ENCODE measurements around the gene APOL5. TPM values are rescaled to one million over a fixed set of nuclear protein-coding genes. Genes with fewer than 3 reads are reported as not detected.
A peak's percentile ranks its signal among the peaks of the same experiment; 100 is the strongest.

The APOL5 gene
- total RNA-seq, 1 experiment from 2014 or later: not detected

- peak; percentile 96 for DNase-seq (ENCODE audit: low read depth)
These were observed 24.8 kb downstream of the APOL5 start for GRCh38 chr22:35742342-35743100.

DNA sequence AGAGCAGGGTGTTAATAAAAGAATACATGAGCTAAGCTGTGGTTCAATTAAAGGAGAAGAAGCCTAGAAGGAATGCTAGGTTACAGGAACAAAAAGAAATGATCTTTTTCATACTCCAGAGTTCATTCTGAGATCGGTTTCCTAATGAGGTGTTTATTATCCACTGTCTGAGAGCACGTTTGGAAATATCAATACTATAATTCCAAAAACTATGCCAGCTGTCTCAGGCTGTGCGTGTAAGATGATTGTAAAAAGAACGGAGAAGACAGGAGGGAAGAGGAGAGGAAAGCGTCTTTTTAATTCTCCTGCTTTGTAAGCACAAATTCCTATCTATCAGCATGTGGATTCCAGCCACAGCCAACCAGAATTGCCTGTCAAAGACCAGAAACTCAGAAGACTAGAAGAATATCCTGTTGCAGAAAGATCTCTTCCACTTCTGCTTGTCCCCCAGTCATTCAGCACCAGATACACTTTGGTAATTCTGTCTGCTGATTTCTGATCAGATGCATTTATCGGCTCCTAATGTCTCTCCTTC is 25.7 kb downstream of the APOL5 start:
- DNase-seq (ENCODE audit: low read depth): no peak

- DNase-seq (ENCODE audit: low read depth): no peak
These were observed 28.6 kb downstream of the APOL5 start for GRCh38 chr22:35746248-35746647.

DNA sequence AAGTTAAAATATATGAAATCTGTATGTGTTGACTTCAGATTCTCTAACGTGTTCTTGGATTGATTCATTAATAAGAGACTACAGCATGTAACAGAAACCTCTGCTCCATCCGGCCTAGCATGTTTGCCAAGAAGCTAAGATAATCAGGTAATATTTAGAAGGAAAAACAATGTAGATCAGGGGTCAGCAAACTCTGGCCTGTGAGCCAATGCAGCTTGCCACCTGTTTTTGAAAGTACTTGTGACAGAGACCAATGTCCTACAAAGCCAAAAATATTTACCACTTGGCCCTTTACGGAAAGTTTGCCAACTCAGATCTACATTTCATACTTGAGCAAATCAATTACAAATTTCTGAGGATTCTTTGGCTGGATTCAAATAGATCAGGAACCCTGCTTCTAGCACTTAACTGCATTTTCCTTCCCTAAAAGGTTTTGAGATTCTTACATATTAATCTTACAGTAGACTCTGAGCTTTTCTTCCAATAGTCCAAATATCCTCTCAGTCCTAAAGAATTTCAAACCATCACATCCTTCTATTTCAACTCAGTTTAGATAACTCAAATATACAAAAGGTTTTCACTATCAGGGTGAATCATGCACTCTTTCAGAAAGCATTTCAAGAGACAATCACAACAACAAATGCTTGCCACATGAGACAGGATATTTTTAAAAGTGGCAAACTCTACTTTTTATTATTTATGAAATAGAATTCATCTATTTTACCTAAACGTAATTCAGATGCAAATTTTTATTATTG is 29.5 kb downstream of the APOL5 start:
- no peak for DNase-seq (ENCODE audit: low read depth)

- peak; percentile 56 for DNase-seq (ENCODE audit: low read depth)
These were observed 32.1 kb downstream of the APOL5 start for GRCh38 chr22:35749808-35750207.

GRCh38 chr22:35752006-35752862 is 34.6 kb downstream of the APOL5 start:
- no peak for DNase-seq (ENCODE audit: low read depth)

DNA sequence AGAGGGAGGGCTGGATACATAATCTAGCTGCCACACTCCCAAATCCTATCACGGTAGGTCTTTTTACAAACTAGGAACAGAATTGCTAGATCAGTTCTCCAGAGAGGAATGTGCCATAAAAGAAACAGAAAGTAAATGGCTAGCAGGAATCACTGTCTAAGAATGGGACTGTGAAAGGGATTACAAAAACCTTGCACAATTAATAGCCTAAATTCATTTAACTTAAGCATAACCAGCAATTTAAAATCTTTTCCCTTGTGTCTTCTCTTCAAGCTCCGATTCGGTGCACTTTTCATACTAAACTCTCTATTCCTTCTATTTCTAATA is 35.2 kb downstream of the APOL5 start:
- DNase-seq (ENCODE audit: low read depth): no peak

- no peak for DNase-seq (ENCODE audit: low read depth)
These were observed 37.1 kb downstream of the APOL5 start for GRCh38 chr22:35754761-35755160.

- no peak for DNase-seq (ENCODE audit: low read depth)
These were observed 39.0 kb downstream of the APOL5 start for GRCh38 chr22:35756722-35757121.

DNA sequence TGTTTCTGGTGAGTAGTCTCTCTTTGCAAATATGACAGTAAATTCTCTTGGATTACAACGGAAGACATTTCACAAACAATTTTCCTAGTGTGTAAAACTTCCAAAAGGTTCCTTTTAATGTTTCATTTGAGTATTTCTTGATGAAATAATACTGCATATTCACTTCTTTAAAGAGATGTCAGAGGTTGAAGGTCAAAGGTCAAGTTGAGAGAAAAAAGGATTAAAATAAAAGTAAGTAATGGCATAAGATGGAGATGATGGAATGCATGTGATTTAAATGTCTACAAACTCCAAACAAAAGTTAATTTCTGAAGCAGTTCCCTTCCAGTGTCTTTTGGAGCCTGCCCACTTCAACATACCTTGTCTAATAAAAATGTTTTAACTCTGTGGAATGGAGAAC is 40.7 kb downstream of the APOL5 start:
- DNase-seq (ENCODE audit: low read depth): no peak

DNA sequence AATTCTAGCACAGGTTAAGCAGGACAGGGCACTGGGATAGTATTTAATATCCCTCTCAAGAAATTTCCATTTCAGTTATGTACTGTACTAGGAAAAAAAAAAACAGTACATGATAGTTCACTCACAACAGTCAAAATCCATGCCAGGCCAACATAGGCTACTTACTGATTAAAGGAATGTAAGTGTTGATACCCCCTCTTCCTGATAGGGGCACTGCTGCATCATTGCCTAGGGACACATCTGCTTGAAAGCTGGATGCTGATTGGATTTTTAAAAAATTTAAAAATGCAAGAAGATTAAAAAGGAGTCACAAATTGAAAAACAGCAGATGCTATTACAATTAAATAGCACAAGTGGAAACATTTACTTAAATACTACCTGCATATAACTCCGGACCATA is 43.4 kb downstream of the APOL5 start:
- peak; percentile 25 for DNase-seq (ENCODE audit: low read depth)

DNA sequence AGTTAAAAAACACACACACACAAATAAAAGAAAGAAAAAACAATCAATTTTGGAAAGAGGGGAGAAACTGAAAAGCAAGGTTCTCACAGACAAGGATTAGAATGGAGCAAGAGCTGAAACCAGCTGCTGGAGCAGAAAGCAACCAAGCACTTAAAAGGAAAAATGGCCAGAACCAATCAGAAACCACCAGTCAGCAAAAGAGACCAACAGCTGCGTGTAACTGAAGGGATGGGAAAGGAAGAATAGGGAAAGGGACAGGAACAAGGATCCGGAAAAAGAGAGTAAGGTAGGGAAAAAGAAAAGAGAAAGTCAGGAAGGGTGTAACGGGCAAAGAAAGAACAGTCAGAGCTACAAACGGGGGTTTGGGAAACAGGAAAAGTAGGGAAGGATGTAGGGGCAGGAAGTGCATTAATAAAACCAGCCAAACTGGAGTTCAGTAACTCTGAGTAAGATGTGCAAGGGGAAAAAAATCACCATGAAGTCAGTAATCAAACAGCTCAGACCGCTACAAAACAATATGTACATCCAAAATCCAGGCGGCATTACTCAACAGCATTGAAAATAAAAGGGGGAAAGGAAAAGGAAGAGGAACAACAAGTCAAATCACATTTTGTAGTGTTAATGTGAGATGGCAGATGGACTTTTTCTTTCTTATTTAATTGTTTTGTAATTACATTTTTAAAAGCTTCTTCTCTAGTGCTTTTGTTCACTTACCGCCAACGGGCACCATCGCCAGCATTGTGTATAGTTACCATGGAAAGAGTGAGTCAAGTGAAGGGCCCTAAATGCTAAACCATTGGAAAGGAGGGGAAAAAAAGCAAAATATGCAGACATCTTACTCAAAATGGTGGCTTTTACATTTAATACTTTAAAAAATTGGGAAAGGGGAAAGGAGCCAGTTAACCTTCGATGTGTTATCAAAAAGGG is 49.2 kb downstream of the APOL5 start:
- peak; percentile 89 for DNase-seq (ENCODE audit: low read depth)

DNA sequence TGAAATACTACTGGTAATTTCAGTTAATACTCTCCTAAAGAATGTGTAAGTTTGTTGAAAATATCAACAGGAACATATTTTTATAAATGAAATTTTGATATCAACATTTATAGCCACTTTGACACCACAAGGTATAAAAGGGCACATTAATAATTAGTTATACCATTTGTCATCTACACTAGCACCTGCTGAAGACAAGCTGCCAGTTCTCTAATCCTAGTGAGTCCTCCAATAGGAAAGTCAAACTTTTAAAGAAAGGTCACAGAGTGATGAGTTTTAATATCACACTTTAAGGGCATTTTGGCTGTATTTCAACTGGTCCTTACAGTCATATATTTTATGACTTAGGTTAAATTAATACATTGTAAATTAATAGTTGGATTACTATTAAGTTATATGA is 52.3 kb downstream of the APOL5 start:
- no peak for DNase-seq (ENCODE audit: low read depth)

DNA sequence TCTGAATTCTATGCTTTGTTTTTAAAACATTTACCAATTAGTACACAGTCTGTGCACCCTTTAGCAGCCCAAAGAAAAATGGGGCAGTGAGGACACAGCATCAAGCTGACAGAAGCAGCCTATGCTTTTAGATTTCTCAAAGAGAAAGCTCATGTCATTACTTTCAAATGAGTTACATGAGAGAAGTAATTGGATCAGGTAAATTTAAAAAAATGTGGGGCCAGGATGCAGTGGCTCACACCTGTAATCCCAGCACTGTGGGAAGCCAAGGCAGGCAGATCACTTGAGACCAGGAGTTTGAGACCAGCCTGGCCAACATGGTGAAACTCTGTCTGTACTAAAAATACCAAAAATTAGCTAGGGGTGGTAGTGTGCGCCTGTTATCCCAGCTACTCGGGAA is 57.7 kb downstream of the APOL5 start:
- DNase-seq (ENCODE audit: low read depth): no peak

GRCh38 chr22:35777335-35777975 is 59.8 kb downstream of the APOL5 start:
- peak; percentile 58 for DNase-seq (ENCODE audit: low read depth)

Other genes starting within 250 kb of the APOL5 start
- gene RASD2, start 177.0 kb upstream of the APOL5 start, total RNA-seq (2014; rRNA removed): 0.19 and 0.23 TPM in 2 replicates
- gene MB, start 100.5 kb upstream of the APOL5 start, total RNA-seq (2014; rRNA removed): not detected in 2 replicates
- 4.2 and 7.7 TPM in 2 replicates for gene APOL6, start 69.4 kb upstream of the APOL5 start, total RNA-seq (2014; rRNA removed)